WERI-Rb-1 (cell line): Measurements from ENCODE around the gene KCNS3.

Experiments used
- DNase-seq: peaks from one replicate; pipeline ENCODE4 v3.0.0-alpha.2; 2020
- H3K27ac ChIP-seq: fragments of 250-450 bp; sonication (Bioruptor Pico); 2 replicates; pipeline ENCODE4 v1.5.1; 2020; ENCODE audit warnings: mild to moderate bottlenecking, moderate library complexity
- H3K27me3 ChIP-seq: fragments of 250-450 bp; sonication (Bioruptor Pico); 2 replicates; pipeline ENCODE4 v1.5.1; 2021; ENCODE audit warnings: mild to moderate bottlenecking, low read depth, moderate library complexity; ENCODE audit not compliant: insufficient read depth, severe bottlenecking
- H3K36me3 ChIP-seq: fragments of 250-450 bp; sonication (Bioruptor Pico); 2 replicates; pipeline ENCODE4 v1.5.1; 2020; ENCODE audit warnings: mild to moderate bottlenecking, moderate library complexity
- H3K4me3 ChIP-seq: 2 replicates; pipeline ENCODE4 v1.5.1; 2011; ENCODE audit warnings: low read depth, mild to moderate bottlenecking, control low read depth, low read length
- H3K9me3 ChIP-seq: fragments of 250-450 bp; sonication (Bioruptor Pico); 2 replicates; pipeline ENCODE4 v1.5.1; 2021; ENCODE audit warnings: mild to moderate bottlenecking, moderate library complexity; ENCODE audit not compliant: severe bottlenecking
- CTCF ChIP-seq: IDR thresholded peaks from 2 replicates; pipeline ENCODE4 v1.5.1; 2011; ENCODE audit warnings: low read depth, mild to moderate bottlenecking, control low read depth, inconsistent platforms, low read length

KCNS3 gene

GRCh38 chr2:17853799-17854198 is 24.7 kb upstream of the KCNS3 start:
- H3K9me3 ChIP-seq, result no peaks in the 10 kb centered on the region

GRCh38 chr2:17857021-17857420 is 21.4 kb upstream of the KCNS3 start:
- no peak for TF ChIP-seq CTCF
- Histone ChIP-seq H3K9me3 (no peaks in the 10 kb centered on the region), H3K27ac (peak overlapping the region; percentile 57), H3K27me3 (no peaks in the 10 kb centered on the region), H3K4me3 (peak overlapping the region; percentile 13; the same call in 1 of the 2 replicates), H3K36me3 (no peaks in the 10 kb centered on the region)
- no peak for DNase-seq

More at GRCh38 chr2:17853799-17854198, 24.7 kb upstream of the KCNS3 start:
- no peak for TF ChIP-seq CTCF
- Histone ChIP-seq H3K4me3 (no peak overlapping the region), H3K27ac (no peak overlapping the region), H3K36me3 (no peaks in the 10 kb centered on the region), H3K27me3 (no peaks in the 10 kb centered on the region)
- peak; percentile 48 for DNase-seq

GRCh38 chr2:17858064-17858463 is 20.4 kb upstream of the KCNS3 start:
- no peak overlapping the region for H3K27ac ChIP-seq
- DNase-seq, result no peak
- H3K27me3 ChIP-seq, result no peaks in the 10 kb centered on the region
- no peaks in the 10 kb centered on the region for H3K36me3 ChIP-seq
- TF ChIP-seq CTCF, result no peak
- no peak overlapping the region for H3K4me3 ChIP-seq
- no peaks in the 10 kb centered on the region for H3K9me3 ChIP-seq

- no peak for TF ChIP-seq CTCF
- no peaks in the 10 kb centered on the region for H3K36me3 ChIP-seq
- H3K27me3 ChIP-seq, result no peaks in the 10 kb centered on the region
- no peak for DNase-seq
- H3K27ac ChIP-seq, result no peak overlapping the region
- no peak overlapping the region for H3K4me3 ChIP-seq
- H3K9me3 ChIP-seq, result peaks cover 2% of the 10 kb centered on the region
Observed at GRCh38 chr2:17863539-17863938, 14.9 kb upstream of the KCNS3 start.

GRCh38 chr2:17864676-17865075 is 13.8 kb upstream of the KCNS3 start:
- no peak for DNase-seq
- Histone ChIP-seq H3K27ac (no peak overlapping the region), H3K9me3 (peaks cover 2% of the 10 kb centered on the region), H3K27me3 (no peaks in the 10 kb centered on the region), H3K4me3 (no peak overlapping the region), H3K36me3 (no peaks in the 10 kb centered on the region)
- TF ChIP-seq CTCF, result no peak

- H3K9me3 ChIP-seq, result peaks cover 2% of the 10 kb centered on the region
- no peaks in the 10 kb centered on the region for H3K36me3 ChIP-seq
- no peak for TF ChIP-seq CTCF
- H3K4me3 ChIP-seq, result no peak overlapping the region
- no peaks in the 10 kb centered on the region for H3K27me3 ChIP-seq
- no peak overlapping the region for H3K27ac ChIP-seq
- no peak for DNase-seq
Observed at GRCh38 chr2:17867133-17867532, 11.3 kb upstream of the KCNS3 start.
